GM18951 (cell line): ENCODE results near the gene CD81.

Source experiments
- POLR2A ChIP-seq: IDR thresholded peaks from 4 replicates; pipeline ENCODE4 v1.6.1; 2011; ENCODE audit warnings: mild to moderate bottlenecking; ENCODE audit not compliant: insufficient read length, insufficient read depth; ENCODE audit errors: extremely low read depth
- in situ Hi-C: fragments of 300-500 bp; cut with MboI; formaldehyde crosslinking; loops from one replicate; pipeline ENCODE4 v1.12.0; 2022; ENCODE audit warnings: low sequenced_read_pairs, mixed read lengths, inconsistent platforms; ENCODE audit not compliant: unreplicated experiment

The CD81 gene

DNA sequence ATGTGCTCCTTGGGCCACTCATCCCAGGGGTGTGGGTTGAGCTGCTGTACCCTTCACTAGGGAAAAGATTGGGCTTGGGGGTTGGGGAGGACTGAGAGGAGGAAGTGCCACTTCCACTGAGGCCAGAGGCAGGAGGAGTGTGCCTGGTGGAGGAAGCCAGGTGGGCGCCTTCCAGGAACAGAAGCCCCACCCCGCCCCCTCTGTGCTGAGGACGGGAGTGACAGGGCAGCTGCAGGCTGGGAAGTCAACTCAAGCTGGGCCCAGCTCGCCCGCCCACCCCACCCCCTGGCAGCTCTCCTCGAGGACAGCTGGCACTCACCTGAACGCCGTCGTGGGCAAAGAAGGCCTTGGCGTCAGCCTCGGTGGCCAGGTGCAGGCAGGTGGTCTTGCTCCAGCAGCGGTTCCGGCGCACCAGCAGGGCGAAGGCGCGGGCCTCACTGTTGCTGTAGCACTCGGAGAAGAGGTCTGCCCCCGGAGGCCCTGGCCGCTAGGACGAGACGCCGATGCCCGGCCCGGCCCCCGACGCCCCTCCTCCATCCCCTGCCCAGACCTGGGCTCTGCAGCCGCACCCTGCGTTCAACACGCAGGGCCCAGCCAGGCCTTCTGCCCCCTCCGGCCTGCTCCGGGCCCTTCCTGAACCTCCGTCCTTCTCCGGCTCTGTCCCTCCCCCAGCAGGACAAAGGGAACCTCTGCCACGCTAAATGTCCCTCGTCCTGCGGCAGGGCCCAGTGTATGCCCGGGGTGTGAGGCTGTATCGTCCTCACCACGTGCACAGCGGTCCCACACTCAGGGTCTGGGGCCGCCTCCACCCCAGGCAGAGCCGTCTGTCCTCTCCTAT, 36.9 kb downstream of the CD81 start:
- TF ChIP-seq POLR2A, result no peak
- in situ Hi-C loops, result no loop called here

DNA sequence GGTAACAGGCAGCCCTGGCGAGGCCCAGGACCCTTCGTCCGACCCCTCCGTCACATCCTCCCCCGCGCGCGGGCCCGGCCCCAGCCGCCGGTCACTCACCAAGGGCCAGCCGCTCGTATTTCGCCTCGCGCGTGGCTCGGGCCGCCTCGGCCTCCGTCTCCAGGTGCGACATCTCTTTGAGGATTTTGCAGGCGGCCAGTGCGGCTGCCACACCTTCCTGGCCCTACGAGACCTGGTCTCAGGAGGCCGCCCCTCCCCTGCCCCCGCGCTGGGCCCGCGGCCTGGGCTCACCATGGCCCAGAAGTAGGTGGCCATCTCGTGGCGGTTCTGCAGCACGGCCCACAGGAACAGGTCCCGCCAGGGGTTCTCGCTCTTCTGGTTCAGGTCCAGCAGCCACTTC, 37.5 kb downstream of the CD81 start:
- in situ Hi-C loops, result no loop called here
- no peak for TF ChIP-seq POLR2A

DNA sequence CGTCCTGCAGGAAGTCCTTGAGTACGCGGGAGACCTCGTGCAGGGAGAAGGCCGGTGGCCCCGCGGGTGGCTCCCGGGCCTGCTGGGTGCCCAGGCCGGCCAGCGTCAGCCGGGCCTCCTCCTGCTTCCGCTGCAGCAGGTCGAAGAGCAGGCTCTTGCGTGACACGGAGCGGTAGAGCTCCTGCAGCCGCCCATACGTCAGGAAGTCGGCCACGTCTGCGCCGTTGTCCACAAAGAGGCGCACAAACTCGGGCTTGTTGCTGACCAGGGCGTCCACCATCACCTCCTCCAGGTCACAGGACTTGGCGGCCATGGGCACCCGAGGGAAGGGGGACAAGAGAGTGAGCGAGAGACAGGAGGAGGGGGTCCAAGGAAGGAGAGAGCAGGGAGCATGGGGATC, 38.1 kb downstream of the CD81 start:
- TF ChIP-seq POLR2A, result no peak
- in situ Hi-C loops, result no loop called here

DNA sequence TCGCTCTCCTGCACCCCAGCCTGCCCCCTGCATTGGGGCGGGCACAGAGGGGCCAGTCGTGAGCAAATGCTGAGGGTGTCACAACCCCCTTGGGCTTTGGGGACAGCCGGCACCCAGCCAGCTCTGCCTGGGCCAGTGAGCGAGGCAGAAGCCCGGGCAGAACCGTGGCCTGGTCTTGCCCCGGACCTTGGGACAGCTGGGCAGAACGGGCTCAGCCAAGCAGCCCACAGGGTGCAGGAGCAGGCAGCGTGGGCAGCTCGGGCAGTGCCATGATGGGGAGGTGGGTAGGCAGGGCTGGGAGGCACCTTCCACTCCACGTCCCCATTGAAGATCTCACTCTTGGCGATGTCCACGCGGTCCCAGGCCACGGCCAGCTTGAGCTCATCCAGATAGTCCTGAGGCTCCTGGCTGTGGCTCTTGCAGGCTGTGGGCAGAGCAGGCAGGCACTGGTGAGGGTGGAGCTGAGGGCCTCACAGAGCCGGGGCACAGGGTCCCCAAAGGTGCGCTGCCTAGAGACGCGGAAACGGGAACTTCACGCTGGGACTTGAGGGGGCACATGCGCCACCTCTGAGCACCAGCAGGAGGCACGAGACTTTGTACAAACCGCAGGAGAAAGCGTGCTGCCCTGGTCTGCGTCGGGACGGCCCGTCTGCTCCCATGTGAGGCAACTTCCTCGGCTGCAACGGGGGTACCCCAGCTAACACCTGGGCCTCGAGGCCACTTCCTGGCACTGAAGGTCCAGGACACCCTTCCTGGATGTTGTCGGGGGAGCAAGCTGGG, 38.7 kb downstream of the CD81 start:
- TF ChIP-seq POLR2A, result no peak
- in situ Hi-C loops, result no loop called here

DNA sequence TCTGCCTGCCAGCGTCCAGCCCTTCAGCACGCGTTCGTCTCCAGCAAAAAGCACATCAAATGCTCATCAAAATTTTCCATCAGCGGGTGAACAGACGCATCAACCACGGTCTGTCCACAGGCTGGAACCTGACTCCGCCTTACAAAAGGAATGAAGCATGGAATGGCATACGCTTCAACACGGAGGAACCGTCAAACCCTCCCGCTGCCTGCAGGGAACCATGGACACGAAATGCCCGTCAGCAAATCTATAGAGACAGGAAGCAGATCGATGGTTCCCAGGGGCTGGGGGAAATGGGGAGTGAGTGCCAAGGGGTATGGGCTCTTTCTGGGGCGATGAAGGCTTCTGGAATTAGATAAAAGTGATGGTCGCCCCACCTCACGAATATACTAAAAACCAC, 39.7 kb downstream of the CD81 start:
- TF ChIP-seq POLR2A, result no peak
- in situ Hi-C loops, result no loop called here

DNA sequence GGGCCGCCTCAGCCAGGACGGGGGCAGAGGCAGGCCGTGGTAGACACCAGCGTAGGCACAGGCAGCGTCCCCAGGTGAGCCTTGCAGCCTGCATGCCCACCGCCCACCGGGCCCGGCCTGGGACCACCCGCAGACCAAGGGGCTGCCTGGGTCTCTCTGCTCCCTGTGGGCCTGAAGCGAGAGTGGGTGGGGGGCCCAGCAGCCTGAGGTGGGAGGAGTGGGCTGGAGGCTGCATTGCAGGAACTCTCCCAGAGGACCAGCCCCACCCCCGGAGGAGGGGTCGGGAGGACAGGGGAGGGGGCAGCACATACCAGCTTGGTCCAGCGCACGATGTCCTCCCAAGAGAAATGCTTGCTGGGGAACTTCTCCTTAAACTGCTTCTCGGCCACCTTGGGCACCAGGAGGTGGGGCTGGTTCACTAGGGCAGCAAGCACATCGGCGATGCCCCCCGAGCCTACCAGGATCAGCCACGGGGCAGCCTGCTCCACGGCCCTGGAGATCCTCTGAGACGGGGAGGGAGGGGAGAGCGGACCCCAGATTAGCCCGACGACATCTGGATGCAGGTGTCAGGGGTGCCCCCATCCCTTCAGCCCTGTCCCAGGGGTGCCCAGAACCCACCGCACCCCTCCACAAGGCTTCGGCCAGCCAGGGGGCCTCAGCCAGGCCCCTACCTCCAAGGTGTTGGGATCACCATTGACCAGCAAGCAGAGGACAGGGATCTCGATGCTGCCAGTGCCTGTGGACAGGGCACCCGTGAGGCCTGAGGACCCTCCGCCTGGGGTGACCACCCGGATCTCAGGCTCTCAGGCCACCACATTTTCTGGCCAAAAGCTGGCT, 41.0 kb downstream of the CD81 start:
- in situ Hi-C loops, result no loop called here
- TF ChIP-seq POLR2A, result no peak

DNA sequence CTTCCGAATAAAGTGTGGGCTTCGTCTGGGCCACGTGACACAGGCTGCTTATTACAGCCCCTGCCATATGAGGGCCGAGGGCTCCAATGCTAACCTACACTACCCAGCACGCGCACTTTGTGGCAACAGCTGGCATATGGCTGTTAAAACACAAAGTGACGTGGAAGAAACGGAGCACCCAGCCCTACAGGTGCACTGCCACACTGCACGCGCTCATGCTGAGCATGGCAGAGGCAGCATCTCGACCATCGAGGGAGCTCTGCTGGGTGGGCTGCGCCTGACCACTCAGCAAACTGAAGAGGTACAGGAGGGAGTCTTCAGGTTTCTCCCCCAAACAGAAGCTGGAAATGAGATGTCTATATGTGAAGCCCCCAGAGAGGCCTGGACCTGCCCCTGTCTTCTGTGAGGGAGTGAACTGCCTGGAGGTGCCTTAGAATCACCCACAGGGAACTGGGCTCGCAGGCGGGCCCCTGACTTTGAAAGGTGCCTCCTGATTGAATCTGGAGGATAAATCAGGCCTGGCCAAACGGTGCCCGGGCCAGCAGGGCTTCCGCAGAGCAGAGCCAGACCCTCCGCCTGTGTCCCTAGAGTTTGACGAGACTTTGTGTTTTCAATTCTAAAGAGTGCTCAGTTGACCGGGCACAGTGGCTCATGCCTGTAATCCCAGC, 41.7 kb downstream of the CD81 start:
- TF ChIP-seq POLR2A, result no peak
- in situ Hi-C loops, result no loop called here

DNA sequence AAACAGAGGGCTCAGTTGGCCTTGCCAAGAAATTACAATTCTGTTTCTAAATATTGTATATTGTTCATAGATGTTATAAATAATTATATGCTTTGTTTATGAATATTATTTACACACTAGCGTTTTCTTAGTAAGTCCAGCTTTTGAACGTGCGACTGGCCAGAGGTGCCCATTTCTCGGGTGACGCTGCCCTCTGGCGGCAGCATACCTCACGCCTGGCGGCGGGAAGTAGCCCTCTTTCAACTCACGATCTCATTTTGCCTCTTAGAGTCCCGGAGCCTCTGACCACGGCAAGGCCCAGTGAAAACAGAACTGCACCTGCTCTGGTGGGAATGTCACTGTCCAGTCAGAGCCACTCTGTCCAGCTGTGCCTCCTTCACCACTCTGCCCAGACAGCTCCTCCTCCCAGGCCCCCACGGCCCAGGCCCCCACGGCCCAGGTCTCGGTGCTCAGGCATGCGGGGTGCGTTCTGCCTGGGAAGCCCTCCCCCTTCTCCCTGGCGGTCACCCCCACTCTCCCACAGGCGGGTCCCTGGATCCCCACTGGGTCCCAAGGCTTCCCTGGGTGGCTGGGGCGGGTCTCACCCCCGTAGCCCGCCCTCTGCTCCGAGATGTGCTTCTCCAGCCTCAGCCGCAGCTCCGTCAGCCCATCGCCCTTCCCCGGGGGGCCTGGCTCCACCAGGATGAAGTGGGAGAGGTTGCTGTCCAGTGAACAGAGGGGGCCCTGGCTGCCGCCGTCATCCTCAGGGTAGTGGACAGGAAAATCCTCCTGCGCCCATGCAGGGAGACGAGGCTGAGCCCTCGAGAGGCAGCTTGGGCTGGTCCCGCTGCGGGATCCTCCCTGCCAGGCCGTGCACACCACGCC, 42.8 kb downstream of the CD81 start:
- in situ Hi-C loops, result loop anchor here (10.0 kb wide), 1 partner anchor 225 kb away; no protein-coding TSS in a partner anchor
- no peak for TF ChIP-seq POLR2A

DNA sequence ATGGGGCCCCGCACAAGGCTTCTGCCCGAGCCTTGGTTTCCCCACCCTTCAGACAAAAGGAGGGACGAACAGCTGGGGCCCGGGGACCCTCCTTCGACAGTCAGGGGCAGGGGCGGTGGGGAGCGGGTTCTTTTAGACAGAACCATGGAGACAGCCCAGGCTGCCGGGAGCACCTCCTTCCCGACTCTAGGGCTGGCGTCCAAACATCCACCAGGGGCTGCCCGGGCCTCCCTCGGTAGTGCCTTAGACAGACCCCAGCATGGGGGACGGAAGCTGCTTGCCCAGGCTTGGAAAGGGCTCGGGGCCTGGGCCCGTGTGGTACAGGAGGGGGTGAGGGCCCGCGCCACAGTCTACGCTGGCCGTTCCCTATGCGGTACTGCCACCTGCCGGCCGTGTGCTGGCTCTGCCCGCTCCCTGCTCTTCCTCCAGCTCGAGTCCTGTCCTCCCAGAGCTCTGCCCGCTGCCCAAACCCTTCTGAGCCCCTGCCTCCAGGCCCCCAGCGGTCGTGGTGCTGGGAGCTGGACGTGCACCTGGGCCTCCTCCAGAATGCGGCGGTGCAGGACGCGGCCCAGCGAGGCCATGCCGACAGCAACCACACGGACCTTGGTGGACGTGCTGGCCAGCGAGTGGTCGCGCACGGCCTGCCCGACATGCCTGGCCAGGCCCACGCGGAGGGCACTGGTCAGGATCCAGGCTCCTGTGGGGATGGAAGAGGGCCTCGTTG, 43.6 kb downstream of the CD81 start:
- no peak for TF ChIP-seq POLR2A
- in situ Hi-C loops, result loop anchor here (10.0 kb wide), 1 partner anchor 226 kb away; no protein-coding TSS in a partner anchor

DNA sequence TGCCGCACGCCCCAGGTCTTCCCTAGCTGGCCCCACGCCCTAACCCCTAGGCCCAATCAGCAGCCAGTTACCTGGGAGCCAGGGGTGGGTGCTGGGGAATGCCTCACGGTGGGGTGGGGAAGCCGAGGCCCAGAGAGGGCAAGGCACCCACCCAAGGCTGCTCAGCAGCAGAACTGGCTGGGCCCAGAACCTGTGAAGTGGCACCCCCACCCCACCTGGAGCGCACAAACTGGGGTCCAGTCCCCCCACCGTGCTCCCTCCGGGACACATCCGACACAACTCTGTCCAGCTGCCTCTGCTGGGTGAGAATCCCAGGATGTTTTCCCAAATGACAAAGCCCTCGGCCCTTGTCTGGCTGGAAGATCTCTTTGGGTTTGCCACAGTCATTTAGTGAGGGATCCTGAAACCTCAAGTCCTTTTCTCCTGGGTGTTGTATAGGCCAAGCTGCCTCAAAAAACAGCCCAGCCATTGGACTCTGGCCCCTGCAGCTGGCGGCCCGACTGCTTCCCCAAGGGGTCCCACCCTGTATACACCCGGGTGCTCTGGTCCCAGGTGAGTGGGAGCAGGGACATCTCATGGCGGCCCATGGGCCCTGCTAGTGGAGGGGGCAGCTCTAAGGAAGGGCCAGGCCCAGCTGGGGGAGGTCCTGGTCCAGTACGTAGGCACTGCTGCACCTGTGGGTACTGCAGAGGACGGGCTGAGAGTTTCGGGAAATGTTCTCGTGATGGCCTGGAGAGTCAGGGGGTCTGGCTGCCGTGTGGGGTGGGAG, 44.3 kb downstream of the CD81 start:
- TF ChIP-seq POLR2A, result no peak
- in situ Hi-C loops, result loop anchor here (10.0 kb wide), 1 partner anchor 227 kb away; no protein-coding TSS in a partner anchor
